ENCODE data around the gene ZNF219. TPM values are rescaled to one million over a fixed set of nuclear protein-coding genes. Genes with fewer than 3 reads are reported as not detected.

ZNF219 gene
- total RNA-seq, 4 donors from 2014 or later, result 68.4 to 135 (median 94.5) TPM

DNA sequence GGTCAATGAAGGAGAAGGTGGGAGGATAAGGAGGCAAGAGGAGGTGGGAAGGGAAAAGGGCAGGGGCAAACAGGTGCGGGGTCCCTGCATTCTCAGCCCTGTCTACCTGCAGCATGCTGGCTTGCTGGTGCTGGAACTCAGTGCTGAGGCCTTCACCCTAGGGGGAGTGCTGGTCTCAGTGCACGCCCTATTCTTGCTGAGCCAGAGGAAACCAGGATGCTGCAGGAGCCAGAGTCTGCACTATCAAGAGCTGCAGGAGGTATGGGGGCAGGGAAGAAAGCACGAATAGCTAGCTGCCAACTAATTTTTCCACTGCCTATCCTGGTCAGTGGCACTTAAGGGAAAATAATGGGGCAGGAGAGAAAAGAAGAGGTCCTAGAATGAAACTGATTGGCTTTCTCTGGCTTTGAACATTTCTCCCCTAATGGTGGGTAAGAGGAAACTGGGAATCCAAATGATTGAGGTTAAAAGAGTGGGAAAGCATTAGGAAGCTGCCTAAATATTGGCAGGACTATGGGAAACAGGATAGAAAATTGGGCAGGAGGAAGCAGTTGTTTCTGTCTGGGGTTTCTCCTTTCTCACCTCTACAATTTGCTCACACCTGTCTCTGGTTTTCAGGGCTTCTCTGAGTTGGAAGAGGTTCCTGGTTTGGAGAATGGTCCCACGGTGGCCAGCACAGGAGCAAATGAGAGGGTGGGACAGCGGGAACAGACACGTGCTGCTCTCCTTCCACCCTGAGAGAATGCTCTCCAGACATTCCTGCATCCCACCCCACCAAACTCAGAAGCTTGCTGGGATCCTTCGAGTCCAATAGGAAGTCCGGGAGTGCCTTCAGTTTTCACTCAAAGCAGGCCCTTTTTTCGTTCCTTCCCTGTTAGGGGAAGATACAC is 4.3 kb upstream of the ZNF219 start:
- WGBS, 2 donors (ENCODE audit: low coverage in 1 of 2), result 0 to 17% methylated on average over 3 to 9 of the region's 9 CpGs
- TF ChIP-seq EP300 (IDR thresholded peaks at IDR 0.05; ENCODE audit: low read depth), result no peak
- no peak for TF ChIP-seq POLR2A (IDR thresholded peaks at IDR 0.05)
- peak in 1 of 3 donors; percentile 3 for TF ChIP-seq POLR2AphosphoS5 (IDR thresholded peaks at IDR 0.05)
- intact Hi-C loops (cut with DNase I; ENCODE audit: low total_unique reads), result no loop called here
- peak overlapping the region; percentile 91 to 99 (median 96) for H3K27ac ChIP-seq
- no peaks in the 10 kb centered on the region for H3K9me3 ChIP-seq
- no peak for DNase-seq
- no peaks in the 10 kb centered on the region for H3K27me3 ChIP-seq
- peaks cover 45 to 74% (median 64%) of the 10 kb centered on the region in 4 donors for H3K4me1 ChIP-seq
- in situ Hi-C loops (cut with MboI; ENCODE audit: low pct_ligation_motif_present in 1 of 4, low pct_unique_long_range_greater_than_20kb in 1 of 4, low sequenced_read_pairs in 3 of 4), result no loop called here
- H3K36me3 ChIP-seq, result no peaks in the 10 kb centered on the region
- peak overlapping the region in 3 of 4 donors; percentile 45 to 57 (median 56) for H3K4me3 ChIP-seq

DNA sequence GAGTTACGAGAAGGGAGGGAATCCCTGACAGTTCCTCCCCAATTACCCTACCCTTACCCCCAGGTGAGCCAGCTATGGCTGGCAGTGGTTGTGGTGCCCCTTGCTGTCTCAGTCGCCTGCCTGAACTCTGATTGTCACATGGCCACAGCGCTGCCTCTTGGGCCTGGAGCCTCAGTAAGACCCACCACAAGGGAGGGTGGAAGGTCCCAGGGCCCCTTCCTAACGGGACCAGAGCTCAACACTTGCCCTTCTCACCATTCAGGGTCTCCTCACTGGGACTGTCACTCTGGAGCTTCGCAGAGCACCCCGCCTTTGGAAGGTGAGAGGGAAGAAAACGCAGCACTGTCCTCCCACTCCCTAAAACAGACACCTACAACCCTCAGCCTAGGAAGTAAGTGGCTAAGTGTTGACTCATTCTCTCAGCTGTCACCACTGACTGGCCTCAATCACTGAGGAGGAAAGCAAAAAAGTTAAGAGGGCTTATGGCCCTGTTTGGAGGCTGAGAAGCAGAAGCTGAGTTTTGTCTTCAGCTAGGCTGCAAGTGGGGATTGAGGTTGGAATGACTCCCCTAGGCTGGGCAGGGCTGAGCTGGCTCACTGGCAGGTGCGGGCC is 3.5 kb upstream of the ZNF219 start:
- intact Hi-C loops (cut with DNase I; ENCODE audit: low total_unique reads) (no loop called here), in situ Hi-C loops (cut with MboI; ENCODE audit: low pct_ligation_motif_present in 1 of 4, low pct_unique_long_range_greater_than_20kb in 1 of 4, low sequenced_read_pairs in 3 of 4) (no loop called here)
- Histone ChIP-seq H3K36me3 (no peaks in the 10 kb centered on the region), H3K4me1 (peaks cover 45 to 78% (median 69%) of the 10 kb centered on the region in 4 donors), H3K9me3 (no peaks in the 10 kb centered on the region), H3K4me3 (no peak overlapping the region), H3K27me3 (no peaks in the 10 kb centered on the region), H3K27ac (peak overlapping the region; percentile 91 to 99 (median 96))
- 81% methylated on average over 8 of the region's 8 CpGs; no CpG with 5 or more reads in 1 of the 2 donors for WGBS, 2 donors (ENCODE audit: low coverage in 1 of 2)
- no peak for DNase-seq
- TF ChIP-seq, protein P1, sequence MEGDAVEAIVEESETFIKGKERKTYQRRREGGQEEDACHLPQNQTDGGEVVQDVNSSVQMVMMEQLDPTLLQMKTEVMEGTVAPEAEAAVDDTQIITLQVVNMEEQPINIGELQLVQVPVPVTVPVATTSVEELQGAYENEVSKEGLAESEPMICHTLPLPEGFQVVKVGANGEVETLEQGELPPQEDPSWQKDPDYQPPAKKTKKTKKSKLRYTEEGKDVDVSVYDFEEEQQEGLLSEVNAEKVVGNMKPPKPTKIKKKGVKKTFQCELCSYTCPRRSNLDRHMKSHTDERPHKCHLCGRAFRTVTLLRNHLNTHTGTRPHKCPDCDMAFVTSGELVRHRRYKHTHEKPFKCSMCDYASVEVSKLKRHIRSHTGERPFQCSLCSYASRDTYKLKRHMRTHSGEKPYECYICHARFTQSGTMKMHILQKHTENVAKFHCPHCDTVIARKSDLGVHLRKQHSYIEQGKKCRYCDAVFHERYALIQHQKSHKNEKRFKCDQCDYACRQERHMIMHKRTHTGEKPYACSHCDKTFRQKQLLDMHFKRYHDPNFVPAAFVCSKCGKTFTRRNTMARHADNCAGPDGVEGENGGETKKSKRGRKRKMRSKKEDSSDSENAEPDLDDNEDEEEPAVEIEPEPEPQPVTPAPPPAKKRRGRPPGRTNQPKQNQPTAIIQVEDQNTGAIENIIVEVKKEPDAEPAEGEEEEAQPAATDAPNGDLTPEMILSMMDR (IDR thresholded peaks at IDR 0.05), result no peak
- TF ChIP-seq EP300 (IDR thresholded peaks at IDR 0.05; ENCODE audit: low read depth) (no peak), POLR2AphosphoS5 (IDR thresholded peaks at IDR 0.05) (peak in 1 of 3 donors; percentile 31), POLR2A (IDR thresholded peaks at IDR 0.05) (no peak)

DNA sequence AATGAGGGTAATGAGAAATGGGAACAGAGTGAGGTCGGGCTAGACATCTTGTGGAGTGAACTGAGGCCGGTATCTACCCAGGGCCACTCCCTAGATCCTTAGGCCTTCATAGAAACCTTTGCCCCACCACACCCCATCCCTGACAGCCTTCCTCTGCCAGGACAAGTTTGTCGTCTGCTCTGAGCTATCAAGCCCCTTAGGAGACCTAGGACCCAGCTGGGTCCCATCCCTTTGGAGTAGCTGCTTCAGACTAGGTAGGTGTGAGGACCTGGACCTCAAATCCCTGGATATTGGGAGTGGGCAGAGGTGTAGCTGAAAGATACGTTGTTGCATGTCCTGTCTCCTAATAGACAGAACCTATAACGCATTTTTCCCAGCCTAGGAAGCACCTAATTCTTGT is 2.5 kb upstream of the ZNF219 start, which contains the start of gene TMEM253:
TMEM253 (plus strand) TSS at position 136 of the 400 bp plus-strand sequence. CDS start 278 bp downstream, outside the sequence.
- Histone ChIP-seq H3K4me3 (peak within 1 kb of the TSS in 1 of 4 donors; percentile 14), H3K27ac (peak within 1 kb of the TSS; percentile 91 to 99 (median 96)), H3K36me3 (no peaks in the 10 kb centered on the region), H3K4me1 (peaks cover 45 to 78% (median 72%) of the 10 kb centered on the region in 4 donors), H3K9me3 (no peaks in the 10 kb centered on the region), H3K27me3 (no peaks in the 10 kb centered on the region)
- in situ Hi-C loops (cut with MboI; ENCODE audit: low pct_ligation_motif_present in 1 of 4, low pct_unique_long_range_greater_than_20kb in 1 of 4, low sequenced_read_pairs in 3 of 4), result no loop called here
- intact Hi-C loops (cut with DNase I; ENCODE audit: low total_unique reads), result no loop called here
- TF ChIP-seq POLR2AphosphoS5 (IDR thresholded peaks at IDR 0.05) (peak in 2 of 3 donors; percentile 73 to 79), EP300 (IDR thresholded peaks at IDR 0.05; ENCODE audit: low read depth) (no peak), POLR2A (IDR thresholded peaks at IDR 0.05) (peak; percentile 60)
- peak; percentile 84 for DNase-seq
- 51 to 55% methylated on average over 2 to 5 of the region's 5 CpGs for WGBS, 2 donors (ENCODE audit: low coverage in 1 of 2)

DNA sequence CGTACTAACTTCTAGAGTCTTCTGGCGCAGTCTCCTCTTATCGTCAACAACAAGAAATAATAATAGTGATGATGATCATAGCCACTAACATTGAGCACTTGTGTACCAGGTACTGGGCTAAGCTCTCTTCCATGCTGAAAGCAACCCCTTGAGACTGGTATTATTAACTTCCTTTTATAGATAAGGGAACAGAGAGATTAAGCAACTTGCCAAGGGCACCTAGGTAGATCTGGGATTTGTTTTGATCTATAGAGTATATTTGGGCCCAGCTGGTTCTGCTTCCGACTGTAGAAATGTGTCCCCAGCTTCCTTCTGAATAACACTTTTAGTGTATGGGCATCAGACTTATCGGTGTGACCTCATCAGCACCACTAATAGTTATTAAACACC is 1.1 kb upstream of the ZNF219 start:
- no peaks in the 10 kb centered on the region for H3K9me3 ChIP-seq
- DNase-seq, result no peak
- peak overlapping the region in 1 of 4 donors; percentile 63 for H3K4me3 ChIP-seq
- H3K36me3 ChIP-seq, result no peaks in the 10 kb centered on the region
- peaks cover 33 to 69% (median 63%) of the 10 kb centered on the region in 4 donors for H3K4me1 ChIP-seq
- H3K27me3 ChIP-seq, result no peaks in the 10 kb centered on the region
- WGBS, 2 donors (ENCODE audit: low coverage in 1 of 2), result 62 to 70% methylated on average over 2 to 5 of the region's 5 CpGs
- peak overlapping the region; percentile 91 to 99 (median 96) for H3K27ac ChIP-seq
- TF ChIP-seq POLR2AphosphoS5 (IDR thresholded peaks at IDR 0.05) (no peak), POLR2A (IDR thresholded peaks at IDR 0.05) (no peak), EP300 (IDR thresholded peaks at IDR 0.05; ENCODE audit: low read depth) (no peak)
- TF ChIP-seq, protein P1 (IDR thresholded peaks at IDR 0.05), result no peak
- in situ Hi-C loops (cut with MboI; ENCODE audit: low pct_ligation_motif_present in 1 of 4, low pct_unique_long_range_greater_than_20kb in 1 of 4, low sequenced_read_pairs in 3 of 4) (no loop called here), intact Hi-C loops (cut with DNase I; ENCODE audit: low total_unique reads) (no loop called here)
